Prostate gland (tissue), 2 donors: Measurements from ENCODE around the gene SV2B.

Experiments
- POLR2A ChIP-seq: fragments of 450-650 bp; IDR thresholded peaks from one replicate; pipeline ENCODE4 v1.6.1; 2016; ENCODE audit warnings: antibody characterized with exemption, mild to moderate bottlenecking
- POLR2AphosphoS5 ChIP-seq: sonication (generic); formaldehyde crosslinking; IDR thresholded peaks from one replicate; pipeline ENCODE4 v1.6.1; 2017; ENCODE audit warnings: antibody characterized with exemption
- TF ChIP-seq, protein P1 (sequence below), 4 experiments: fragments of 200-600 bp in 2 of 4; fragments of 450-650 bp in 2 of 4; sonication (generic) in 2 of 4; IDR thresholded peaks; 1 replicate in 3 of 4; 2 replicates in 1 of 4; pipeline ENCODE4 v1.5.1; 2016 to 2019; ENCODE audit warnings: antibody characterized with exemption in 4 of 4, mild to moderate bottlenecking in 2 of 4, moderate library complexity in 2 of 4

DNA sequence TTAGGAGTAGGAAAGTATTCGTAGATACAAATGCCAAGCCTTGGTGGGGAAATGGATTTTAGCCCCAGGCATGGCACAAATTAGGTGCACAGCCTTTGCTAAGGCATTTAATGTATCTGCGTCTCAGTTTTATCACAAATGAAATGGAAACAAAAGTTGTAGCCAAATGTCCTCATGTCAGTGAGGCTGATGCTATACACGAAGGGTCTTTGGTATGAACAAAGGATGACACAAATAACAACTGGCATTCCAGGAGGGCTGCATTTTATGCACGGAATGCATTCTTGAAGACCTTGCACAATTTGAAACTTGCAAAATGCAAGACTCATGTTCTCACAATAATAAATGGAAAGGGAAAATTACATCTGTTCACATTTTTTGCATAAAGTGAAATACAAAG, 181.9 kb downstream of the SV2B start:
- TF ChIP-seq, protein P1, sequence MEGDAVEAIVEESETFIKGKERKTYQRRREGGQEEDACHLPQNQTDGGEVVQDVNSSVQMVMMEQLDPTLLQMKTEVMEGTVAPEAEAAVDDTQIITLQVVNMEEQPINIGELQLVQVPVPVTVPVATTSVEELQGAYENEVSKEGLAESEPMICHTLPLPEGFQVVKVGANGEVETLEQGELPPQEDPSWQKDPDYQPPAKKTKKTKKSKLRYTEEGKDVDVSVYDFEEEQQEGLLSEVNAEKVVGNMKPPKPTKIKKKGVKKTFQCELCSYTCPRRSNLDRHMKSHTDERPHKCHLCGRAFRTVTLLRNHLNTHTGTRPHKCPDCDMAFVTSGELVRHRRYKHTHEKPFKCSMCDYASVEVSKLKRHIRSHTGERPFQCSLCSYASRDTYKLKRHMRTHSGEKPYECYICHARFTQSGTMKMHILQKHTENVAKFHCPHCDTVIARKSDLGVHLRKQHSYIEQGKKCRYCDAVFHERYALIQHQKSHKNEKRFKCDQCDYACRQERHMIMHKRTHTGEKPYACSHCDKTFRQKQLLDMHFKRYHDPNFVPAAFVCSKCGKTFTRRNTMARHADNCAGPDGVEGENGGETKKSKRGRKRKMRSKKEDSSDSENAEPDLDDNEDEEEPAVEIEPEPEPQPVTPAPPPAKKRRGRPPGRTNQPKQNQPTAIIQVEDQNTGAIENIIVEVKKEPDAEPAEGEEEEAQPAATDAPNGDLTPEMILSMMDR (IDR thresholded peaks at IDR 0.05) = no peak
- TF ChIP-seq POLR2A (no peak), POLR2AphosphoS5 (no peak)
